A673 (cell line): ENCODE results near the gene OGG1. TPM values are rescaled to one million over a fixed set of nuclear protein-coding genes. Genes with fewer than 3 reads are reported as not detected.

ENCODE experiments used
- BruUV-seq: library from RNA; stranded (reverse); fragments of 400-500 nt; replicated peaks from 2 replicates; lab custom pipeline; 2021; lab: Mats Ljungman, UMichigan
- CTCF ChIA-PET: fragments of 300-600 bp; sonication (Branson Sonifier 250); formaldehyde crosslinking; loops from one replicate; lab custom pipeline; 2022; ENCODE audit warnings: antibody characterized with exemption; lab: Charles Lee
- POLR2A ChIA-PET: fragments of 300-600 bp; sonication (Branson Sonifier 250); formaldehyde crosslinking; loops from one replicate; lab custom pipeline; 2022; ENCODE audit warnings: antibody characterized with exemption; ENCODE audit not compliant: low non-redundant PET; lab: Charles Lee
- DNase-seq: peaks from one replicate; pipeline ENCODE4 v3.0.0-alpha.2; 2015; ENCODE audit warnings: low spot score
- H3K27ac ChIP-seq: fragments of 200-600 bp; sonication (generic); 2 replicates; pipeline ENCODE4 v1.5.1; 2016; ENCODE audit warnings: mixed run types, low read depth, mild to moderate bottlenecking, mixed read lengths, antibody characterized with exemption, low read length; ENCODE audit not compliant: poor library complexity, severe bottlenecking
- H3K27me3 ChIP-seq: fragments of 200-600 bp; sonication (generic); replicated peaks from 2 replicates; pipeline ENCODE4 v1.6.1; 2017; ENCODE audit warnings: mixed run types, low read depth, mild to moderate bottlenecking, mixed read lengths, antibody characterized with exemption, low read length; ENCODE audit not compliant: insufficient read depth, poor library complexity
- H3K36me3 ChIP-seq: fragments of 200-600 bp; sonication (generic); 2 replicates; pipeline ENCODE4 v1.6.1; 2016; ENCODE audit warnings: mixed run types, mild to moderate bottlenecking, mixed read lengths, antibody characterized with exemption, low read length; ENCODE audit not compliant: insufficient read depth, poor library complexity, severe bottlenecking
- H3K4me1 ChIP-seq: fragments of 200-600 bp; sonication (generic); 2 replicates; pipeline ENCODE4 v1.6.1; 2017; ENCODE audit warnings: mixed run types, mild to moderate bottlenecking, mixed read lengths, antibody characterized with exemption, low read length; ENCODE audit not compliant: insufficient read depth, poor library complexity, severe bottlenecking
- H3K4me3 ChIP-seq: fragments of 200-600 bp; sonication (generic); 2 replicates; pipeline ENCODE4 v1.5.1; 2016; ENCODE audit warnings: low read depth, mixed run types, mild to moderate bottlenecking, mixed read lengths, low read length; ENCODE audit not compliant: poor library complexity, severe bottlenecking
- H3K9me3 ChIP-seq: fragments of 200-600 bp; sonication (generic); 2 replicates; pipeline ENCODE4 v1.6.1; 2016; ENCODE audit warnings: mixed run types, low read depth, mild to moderate bottlenecking, mixed read lengths, antibody characterized with exemption, low read length; ENCODE audit not compliant: poor library complexity, severe bottlenecking
- CTCF ChIP-seq: fragments of 300-800, 200-600 bp; sonication (generic); conservative IDR thresholded peaks from 2 replicates; pipeline ENCODE4 v1.5.1; 2017; ENCODE audit warnings: low read depth, mild to moderate bottlenecking, antibody characterized with exemption, low read length, moderate library complexity, mixed read lengths
- EZH2 ChIP-seq: fragments of 200-600 bp; sonication (generic); IDR thresholded peaks from 2 replicates; pipeline ENCODE4 v1.6.1; 2017; ENCODE audit warnings: borderline replicate concordance, low read depth, mild to moderate bottlenecking, mixed read lengths, antibody characterized with exemption, low read length; ENCODE audit not compliant: poor library complexity, severe bottlenecking
- intact Hi-C: fragments of 100-400 bp; cut with micrococcal nuclease; formaldehyde crosslinking; loops from one replicate; pipeline ENCODE4 v1.10.0; 2022; ENCODE audit not compliant: unreplicated experiment
- total RNA-seq: library from RNA; stranded (reverse); gene quantifications from 2 replicates; pipeline ENCODE4 v1.2.3, GENCODE V29; 2021

OGG1 gene
- total RNA-seq, 1 experiment from 2014 or later: 60.2 TPM

- Histone ChIP-seq H3K27me3 (peaks cover 36% of the 10 kb centered on the region), H3K36me3 (no peaks in the 10 kb centered on the region), H3K4me1 (no peaks in the 10 kb centered on the region), H3K9me3 (no peaks in the 10 kb centered on the region), H3K27ac (no peak overlapping the region), H3K4me3 (no peak overlapping the region)
- ChIA-PET POLR2A (no interaction called here), CTCF (interaction anchor here (0.7 kb wide), 1 partner anchor 364 kb away, joined by 3 read pairs; no protein-coding TSS in a partner anchor)
- DNase-seq: no peak
- BruUV-seq: no TSS peak
- intact Hi-C loops: no loop called here
- TF ChIP-seq EZH2 (no peak), CTCF (no peak)
These were observed 32.8 kb upstream of the OGG1 start for GRCh38 chr3:9716801-9717555.

GRCh38 chr3:9717563-9717962 is 32.2 kb upstream of the OGG1 start:
- H3K9me3 ChIP-seq: no peaks in the 10 kb centered on the region
- H3K4me3 ChIP-seq: no peak overlapping the region
- no peaks in the 10 kb centered on the region for H3K36me3 ChIP-seq
- intact Hi-C loops: no loop called here
- ChIA-PET CTCF (no interaction called here), POLR2A (no interaction called here)
- no peak for TF ChIP-seq CTCF
- TF ChIP-seq EZH2: no peak
- H3K4me1 ChIP-seq: no peaks in the 10 kb centered on the region
- BruUV-seq: no TSS peak
- H3K27ac ChIP-seq: no peak overlapping the region
- DNase-seq: no peak
- peaks cover 30% of the 10 kb centered on the region for H3K27me3 ChIP-seq

GRCh38 chr3:9718118-9718517 is 31.6 kb upstream of the OGG1 start:
- no peak for TF ChIP-seq EZH2
- no peak for TF ChIP-seq CTCF
- BruUV-seq: no TSS peak

More at GRCh38 chr3:9718118-9718517, 31.6 kb upstream of the OGG1 start:
- POLR2A ChIA-PET: no interaction called here
- intact Hi-C loops: no loop called here
- no peaks in the 10 kb centered on the region for H3K36me3 ChIP-seq
- H3K4me1 ChIP-seq: no peaks in the 10 kb centered on the region
- no peaks in the 10 kb centered on the region for H3K9me3 ChIP-seq
- H3K27ac ChIP-seq: no peak overlapping the region
- CTCF ChIA-PET: interaction anchor here (0.6 kb wide), 1 partner anchor 605 kb away, joined by 6 read pairs; no protein-coding TSS in a partner anchor
- peaks cover 25% of the 10 kb centered on the region for H3K27me3 ChIP-seq
- no peak overlapping the region for H3K4me3 ChIP-seq
- no peak for DNase-seq
